Measurements from ENCODE around the gene AEBP2. TPM values are rescaled to one million over a fixed set of nuclear protein-coding genes. Genes with fewer than 3 reads are reported as not detected.

The AEBP2 gene
- total and polyA plus RNA-seq, 4 donors, result 8.6 to 78.2 (median 21.6) TPM

DNA sequence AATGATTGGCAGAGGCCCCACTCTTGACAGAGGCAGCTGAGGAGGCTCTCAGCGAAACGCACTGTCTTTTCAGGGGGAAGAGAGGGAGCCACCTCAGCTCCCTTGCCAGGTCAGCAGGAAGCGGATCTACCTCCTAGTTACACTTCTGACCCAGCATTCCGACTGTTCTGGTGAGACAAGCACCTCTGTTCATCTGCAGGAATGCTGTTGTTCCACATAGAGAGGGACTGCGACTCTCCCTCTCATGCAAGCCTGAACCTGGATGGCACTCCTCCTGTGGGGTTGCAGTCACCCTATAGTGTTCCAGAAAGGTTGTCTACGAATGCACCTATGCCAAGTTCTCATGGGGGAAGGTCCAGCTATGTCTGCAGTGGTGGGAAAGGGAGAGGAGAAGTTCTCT is 37.1 kb upstream of the AEBP2 start:
- Histone ChIP-seq H3K4me1 (ENCODE audit: control insufficient read depth in 5 of 5, insufficient read depth in 5 of 5, low read length in 5 of 5) (peaks cover 0 to 7% (median 0%) of the 10 kb centered on the region in 5 donors), H3K27ac (ENCODE audit: low read depth in 1 of 2, low read length in 1 of 2) (no peak overlapping the region), H3K4me3 (no peak overlapping the region), H3K36me3 (ENCODE audit: control insufficient read depth in 4 of 4, insufficient read depth in 4 of 4, low read length in 4 of 4) (no peaks in the 10 kb centered on the region), H3K9ac (ENCODE audit: insufficient read depth in 1 of 2, low read length in 2 of 2) (no peak overlapping the region), H3K9me3 (ENCODE audit: control insufficient read depth in 4 of 4, insufficient read depth in 3 of 4, low read length in 3 of 4) (peaks cover 0 to 5% (median 0%) of the 10 kb centered on the region in 4 donors), H3K27me3 (ENCODE audit: control insufficient read depth in 3 of 3, insufficient read depth in 3 of 3, low read length in 2 of 3) (no peaks in the 10 kb centered on the region)
- TF ChIP-seq, protein P1, sequence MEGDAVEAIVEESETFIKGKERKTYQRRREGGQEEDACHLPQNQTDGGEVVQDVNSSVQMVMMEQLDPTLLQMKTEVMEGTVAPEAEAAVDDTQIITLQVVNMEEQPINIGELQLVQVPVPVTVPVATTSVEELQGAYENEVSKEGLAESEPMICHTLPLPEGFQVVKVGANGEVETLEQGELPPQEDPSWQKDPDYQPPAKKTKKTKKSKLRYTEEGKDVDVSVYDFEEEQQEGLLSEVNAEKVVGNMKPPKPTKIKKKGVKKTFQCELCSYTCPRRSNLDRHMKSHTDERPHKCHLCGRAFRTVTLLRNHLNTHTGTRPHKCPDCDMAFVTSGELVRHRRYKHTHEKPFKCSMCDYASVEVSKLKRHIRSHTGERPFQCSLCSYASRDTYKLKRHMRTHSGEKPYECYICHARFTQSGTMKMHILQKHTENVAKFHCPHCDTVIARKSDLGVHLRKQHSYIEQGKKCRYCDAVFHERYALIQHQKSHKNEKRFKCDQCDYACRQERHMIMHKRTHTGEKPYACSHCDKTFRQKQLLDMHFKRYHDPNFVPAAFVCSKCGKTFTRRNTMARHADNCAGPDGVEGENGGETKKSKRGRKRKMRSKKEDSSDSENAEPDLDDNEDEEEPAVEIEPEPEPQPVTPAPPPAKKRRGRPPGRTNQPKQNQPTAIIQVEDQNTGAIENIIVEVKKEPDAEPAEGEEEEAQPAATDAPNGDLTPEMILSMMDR (IDR thresholded peaks at IDR 0.05; ENCODE audit: control extremely low read depth, extremely low read depth), result no peak
- no peak for DNase-seq
- WGBS, 2 donors, result 76 to 88% methylated on average over 6 of the region's 6 CpGs
- ATAC-seq (ENCODE audit: insufficient read depth, low FRiP score), result no peak

DNA sequence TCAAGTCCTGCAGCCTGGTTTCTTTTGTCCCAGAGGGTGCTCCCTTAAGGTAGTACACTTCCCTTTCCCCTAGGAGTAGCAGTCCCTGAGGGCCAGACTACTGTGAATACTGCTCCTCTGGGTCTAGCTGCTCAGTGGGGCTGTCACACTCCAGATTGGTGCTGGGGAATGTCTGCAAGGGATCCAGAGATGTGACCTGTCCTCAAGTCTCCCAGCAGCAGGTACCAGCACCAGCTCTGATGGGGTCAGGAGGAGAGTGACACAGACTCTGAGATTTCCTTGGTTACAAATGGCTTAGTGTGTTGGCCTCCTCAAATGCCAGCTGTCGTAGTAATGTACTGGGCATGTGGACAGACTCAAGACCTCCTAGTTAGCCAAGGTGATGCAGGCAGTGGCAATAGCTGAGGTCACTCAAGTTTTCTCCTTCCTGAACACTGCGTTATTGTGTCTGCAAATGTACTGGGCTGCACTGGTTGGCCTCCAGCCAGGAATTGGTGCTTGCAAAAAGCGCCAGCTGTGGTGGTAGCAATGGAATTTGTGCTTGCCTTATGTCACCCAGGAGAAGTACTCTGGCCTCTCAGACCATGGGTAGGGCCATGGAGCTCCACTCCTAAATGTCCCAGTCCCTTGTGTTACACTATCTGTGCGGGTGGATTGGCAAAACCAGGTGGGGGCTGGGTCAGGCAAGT is 36.4 kb upstream of the AEBP2 start:
- Histone ChIP-seq H3K27ac (ENCODE audit: low read depth in 1 of 2, low read length in 1 of 2) (peak overlapping the region in 1 of 2 donors; percentile 10), H3K36me3 (ENCODE audit: control insufficient read depth in 4 of 4, insufficient read depth in 4 of 4, low read length in 4 of 4) (no peaks in the 10 kb centered on the region), H3K27me3 (ENCODE audit: control insufficient read depth in 3 of 3, insufficient read depth in 3 of 3, low read length in 2 of 3) (no peaks in the 10 kb centered on the region), H3K9me3 (ENCODE audit: control insufficient read depth in 4 of 4, insufficient read depth in 3 of 4, low read length in 3 of 4) (peaks cover 0 to 5% (median 0%) of the 10 kb centered on the region in 4 donors), H3K4me1 (ENCODE audit: control insufficient read depth in 5 of 5, insufficient read depth in 5 of 5, low read length in 5 of 5) (peaks cover 0 to 7% (median 0%) of the 10 kb centered on the region in 5 donors), H3K4me3 (no peak overlapping the region), H3K9ac (ENCODE audit: insufficient read depth in 1 of 2, low read length in 2 of 2) (no peak overlapping the region)
- TF ChIP-seq, protein P1 (IDR thresholded peaks at IDR 0.05; ENCODE audit: control extremely low read depth, extremely low read depth), result no peak
- 69 to 82% methylated on average over 4 of the region's 4 CpGs for WGBS, 2 donors
- DNase-seq (peak; percentile 36 to 65 (median 53)), ATAC-seq (ENCODE audit: insufficient read depth, low FRiP score) (no peak)

DNA sequence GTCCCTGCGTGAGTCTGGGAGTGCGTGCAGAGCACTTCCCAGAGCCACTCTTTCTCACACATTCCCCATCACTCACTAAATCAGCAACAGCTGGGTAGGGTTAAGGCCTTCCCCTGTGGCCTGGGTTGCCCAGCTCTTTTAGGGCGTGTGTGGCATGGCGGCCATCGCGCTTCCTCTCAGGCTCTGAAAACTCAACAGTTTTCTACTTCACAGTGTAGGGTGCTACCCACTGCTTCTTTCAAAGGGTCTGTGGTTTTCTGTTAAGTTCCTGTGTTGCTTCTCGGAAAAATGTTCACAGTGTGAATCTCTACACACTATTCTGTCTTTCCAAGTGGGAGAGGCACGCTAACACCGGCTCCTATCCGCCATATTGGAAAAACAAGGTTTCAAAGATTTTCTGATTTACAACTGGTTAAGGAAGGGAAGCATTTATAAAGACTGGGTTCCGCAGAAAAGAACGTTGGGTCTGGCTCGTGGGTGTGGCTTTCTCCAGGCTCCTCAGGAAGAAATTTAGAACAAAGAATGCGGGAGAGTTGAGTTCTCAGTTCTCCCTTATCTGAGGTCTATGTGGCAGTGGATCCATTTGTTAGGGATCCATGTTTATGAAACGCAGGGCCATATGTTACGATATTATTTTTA is 34.9 kb upstream of the AEBP2 start:
- H3K27ac ChIP-seq (ENCODE audit: low read depth in 1 of 2, low read length in 1 of 2), result no peak overlapping the region
- H3K36me3 ChIP-seq (ENCODE audit: control insufficient read depth in 4 of 4, insufficient read depth in 4 of 4, low read length in 4 of 4), result no peaks in the 10 kb centered on the region
- no peak overlapping the region for H3K9ac ChIP-seq (ENCODE audit: insufficient read depth in 1 of 2, low read length in 2 of 2)
- peaks cover 0 to 7% (median 0%) of the 10 kb centered on the region in 5 donors for H3K4me1 ChIP-seq (ENCODE audit: control insufficient read depth in 5 of 5, insufficient read depth in 5 of 5, low read length in 5 of 5)
- no peaks in the 10 kb centered on the region for H3K27me3 ChIP-seq (ENCODE audit: control insufficient read depth in 3 of 3, insufficient read depth in 3 of 3, low read length in 2 of 3)
- no peak for DNase-seq
- H3K9me3 ChIP-seq (ENCODE audit: control insufficient read depth in 4 of 4, insufficient read depth in 3 of 4, low read length in 3 of 4), result peaks cover 0 to 5% (median 0%) of the 10 kb centered on the region in 4 donors
- TF ChIP-seq, protein P1 (IDR thresholded peaks at IDR 0.05; ENCODE audit: control extremely low read depth, extremely low read depth), result no peak
- 92 to 94% methylated on average over 16 of the region's 16 CpGs for WGBS, 2 donors
- no peak overlapping the region for H3K4me3 ChIP-seq
- ATAC-seq (ENCODE audit: insufficient read depth, low FRiP score), result no peak
